Esophagus squamous epithelium (tissue), 5 donors: Measurements from ENCODE around the gene CAMK2A. TPM values are rescaled to one million over a fixed set of nuclear protein-coding genes. Genes with fewer than 3 reads are reported as not detected.

ENCODE experiments used
- DNase-seq: peaks from one replicate; lab custom pipeline; 2025; lab: John Stamatoyannopoulos, UW
- H3K27ac ChIP-seq, 4 donors: fragments of 200-600 bp; sonication (generic); one replicate each; pipeline ENCODE4 v1.5.1; 2016 to 2019; ENCODE audit warnings: mild to moderate bottlenecking in 1 of 4
- H3K27me3 ChIP-seq, 4 donors: fragments of 200-600 bp; sonication (generic); 1 replicate in 3 of 4; 2 replicates in 1 of 4; pipeline versions ENCODE4 v1.5.1 to v1.6.0; 2017 to 2021; ENCODE audit warnings: antibody characterized with exemption in 1 of 4
- H3K36me3 ChIP-seq, 3 donors: fragments of 200-600 bp; sonication (generic); one replicate each; pipeline ENCODE4 v1.5.1; 2016 to 2019
- H3K4me1 ChIP-seq, 3 donors: fragments of 200-600 bp; sonication (generic); one replicate each; pipeline ENCODE4 v1.5.1; 2017 to 2019
- H3K4me3 ChIP-seq, 4 donors: fragments of 200-600 bp; sonication (generic); 1 replicate in 3 of 4; 2 replicates in 1 of 4; pipeline ENCODE4 v1.5.1; 2016 to 2019; ENCODE audit warnings: mild to moderate bottlenecking in 2 of 4, moderate library complexity in 1 of 4
- H3K9me3 ChIP-seq, 3 donors: fragments of 200-600 bp; sonication (generic); one replicate each; pipeline ENCODE4 v1.5.1; 2016 to 2019
- CTCF ChIP-seq, 6 experiments: fragments of 450-650 bp in 4 of 6; fragments of 200-600 bp in 2 of 6; sonication (generic) in 2 of 6; IDR thresholded peaks; one replicate each; pipeline ENCODE4 v1.5.1; 2016 to 2019; ENCODE audit warnings: antibody characterized with exemption in 6 of 6, mild to moderate bottlenecking in 4 of 6, moderate library complexity in 4 of 6
- POLR2A ChIP-seq, 4 donors: fragments of 450-650 bp; IDR thresholded peaks; one replicate each; pipeline ENCODE4 v1.6.1; 2017; ENCODE audit warnings: antibody characterized with exemption in 4 of 4, mild to moderate bottlenecking in 4 of 4, moderate library complexity in 3 of 4
- WGBS, 2 donors: methylation state at CpG; one replicate each; pipeline ENCODE4 v1.1.5; 2018; 5-methylcytosine and 5-hydroxymethylcytosine counted together
- intact Hi-C: fragments of 100-400 bp; cut with DNase I; formaldehyde crosslinking; loops from one replicate; pipeline ENCODE4 v1.15.0; 2022
- total RNA-seq, 4 donors: library from RNA; depleted of rRNA; stranded (reverse); fragments of >200 nt; gene quantifications; one replicate each; pipeline ENCODE4 v1.1.0, GENCODE V29; 2016
- donor health status: DM: yes; HTN: yes; CAD: no.

The CAMK2A gene
- total RNA-seq, 4 donors from 2014 or later = 0.04 TPM; not detected in 3

- DNase-seq = no peak
- Histone ChIP-seq H3K27ac (peak overlapping the region; percentile 71 to 85 (median 81)), H3K27me3 (peaks cover 0 to 36% (median 0%) of the 10 kb centered on the region in 4 donors), H3K4me3 (no peak overlapping the region), H3K9me3 (no peaks in the 10 kb centered on the region), H3K4me1 (peaks cover 56 to 98% (median 72%) of the 10 kb centered on the region in 3 donors), H3K36me3 (no peaks in the 10 kb centered on the region)
- WGBS, 2 donors = 46 to 52% methylated on average over 10 of the region's 10 CpGs
- no peak for TF ChIP-seq CTCF (IDR thresholded peaks at IDR 0.05)
- TF ChIP-seq POLR2A (IDR thresholded peaks at IDR 0.05) = no peak
- intact Hi-C loops = no loop called here
These were observed 9.3 kb upstream of the CAMK2A start for GRCh38 chr5:150298701-150299451.

GRCh38 chr5:150297934-150298595, 8.5 kb upstream of the CAMK2A start:
- Histone ChIP-seq H3K4me3 (no peak overlapping the region), H3K27me3 (peaks cover 0 to 29% (median 0%) of the 10 kb centered on the region in 4 donors), H3K36me3 (no peaks in the 10 kb centered on the region), H3K4me1 (peaks cover 57 to 98% (median 68%) of the 10 kb centered on the region in 3 donors), H3K27ac (peak overlapping the region; percentile 56 to 85 (median 74)), H3K9me3 (no peaks in the 10 kb centered on the region)
- 95 to 96% methylated on average over 18 to 21 of the region's 31 CpGs for WGBS, 2 donors
- intact Hi-C loops = no loop called here
- TF ChIP-seq CTCF (IDR thresholded peaks at IDR 0.05) (no peak), POLR2A (IDR thresholded peaks at IDR 0.05) (no peak)
- no peak for DNase-seq

- H3K27me3 ChIP-seq = peaks cover 0 to 22% (median 0%) of the 10 kb centered on the region in 4 donors
- TF ChIP-seq POLR2A (IDR thresholded peaks at IDR 0.05) (no peak), CTCF (IDR thresholded peaks at IDR 0.05) (no peak)
- no peak for DNase-seq
- H3K4me1 ChIP-seq = peaks cover 50 to 93% (median 61%) of the 10 kb centered on the region in 3 donors
- no peaks in the 10 kb centered on the region for H3K36me3 ChIP-seq
- WGBS, 2 donors = 95% methylated on average over 8 to 20 of the region's 36 CpGs
- no peaks in the 10 kb centered on the region for H3K9me3 ChIP-seq
- H3K27ac ChIP-seq = no peak overlapping the region
- intact Hi-C loops = no loop called here
- no peak overlapping the region for H3K4me3 ChIP-seq
These were observed 7.8 kb upstream of the CAMK2A start for GRCh38 chr5:150297236-150297890.

GRCh38 chr5:150296496-150296895, 6.9 kb upstream of the CAMK2A start:
- Histone ChIP-seq H3K27me3 (peaks cover 0 to 18% (median 0%) of the 10 kb centered on the region in 4 donors), H3K27ac (no peak overlapping the region), H3K4me3 (no peak overlapping the region), H3K9me3 (no peaks in the 10 kb centered on the region), H3K36me3 (no peaks in the 10 kb centered on the region), H3K4me1 (peaks cover 41 to 84% (median 54%) of the 10 kb centered on the region in 3 donors)
- DNase-seq = no peak
- TF ChIP-seq CTCF (IDR thresholded peaks at IDR 0.05) (no peak), POLR2A (IDR thresholded peaks at IDR 0.05) (no peak)
- intact Hi-C loops = no loop called here
- WGBS, 2 donors = 75 to 90% methylated on average over 2 to 4 of the region's 7 CpGs
